Transverse colon (tissue), 4 donors: ENCODE measurements around the gene ATP9A. TPM values are rescaled to one million over a fixed set of nuclear protein-coding genes. Genes with fewer than 3 reads are reported as not detected.

Experiments
- DNase-seq: peaks from one replicate; pipeline ENCODE4 v3.0.0-alpha.2; 2019
- H3K27ac ChIP-seq, 4 donors: fragments of 200-600 bp; sonication (generic); 2 replicates each; pipeline ENCODE4 v1.5.1; 2016 to 2018; ENCODE audit warnings: inconsistent platforms in 4 of 4
- H3K27me3 ChIP-seq: fragments of 200-600 bp; sonication (generic); 2 replicates; pipeline ENCODE4 v1.5.1; 2017; ENCODE audit warnings: inconsistent platforms
- H3K36me3 ChIP-seq, 4 donors: fragments of 200-600 bp; sonication (generic); 2 replicates each; pipeline ENCODE4 v1.5.1; 2017 to 2019; ENCODE audit warnings: inconsistent platforms in 4 of 4
- H3K4me1 ChIP-seq, 4 donors: fragments of 200-600 bp; sonication (generic); 2 replicates each; pipeline ENCODE4 v1.5.1; 2017 to 2020; ENCODE audit warnings: inconsistent platforms in 4 of 4
- H3K4me3 ChIP-seq, 4 donors: fragments of 200-600 bp; sonication (generic); 1 replicate in 1 of 4; 2 replicates in 3 of 4; pipeline versions ENCODE4 v1.5.1 to v1.6.1; 2017 to 2019; ENCODE audit warnings: inconsistent platforms in 4 of 4
- H3K9me3 ChIP-seq, 2 donors: fragments of 200-600 bp; sonication (generic); 2 replicates each; pipeline ENCODE4 v1.5.1; 2017 to 2019; ENCODE audit warnings: inconsistent platforms in 2 of 2
- EP300 ChIP-seq: sonication (generic); formaldehyde crosslinking; IDR thresholded peaks from one replicate; pipeline ENCODE4 v1.6.1; 2017; ENCODE audit warnings: antibody characterized with exemption, low read depth
- POLR2A ChIP-seq: fragments of 450-650 bp; IDR thresholded peaks from one replicate; pipeline ENCODE4 v1.6.1; 2016; ENCODE audit warnings: antibody characterized with exemption, mild to moderate bottlenecking, moderate library complexity
- POLR2AphosphoS5 ChIP-seq, 3 donors: sonication (generic); formaldehyde crosslinking; IDR thresholded peaks; one replicate each; pipeline ENCODE4 v1.6.1; 2016; ENCODE audit warnings: antibody characterized with exemption in 3 of 3
- whole genome bisulfite sequencing, 2 donors: methylation state at CpG; one replicate each; pipeline ENCODE4 v1.1.5; 2018; ENCODE audit warnings: low coverage in 1 of 2; 5-methylcytosine and 5-hydroxymethylcytosine counted together
- in situ Hi-C, 4 donors: fragments of 200-750 bp; cut with MboI; loops; one replicate each; pipeline versions ENCODE4 v1.15.0 to v1.15.1; 2017; ENCODE audit warnings: low sequenced_read_pairs in 3 of 4, low pct_ligation_motif_present in 1 of 4, low pct_unique_long_range_greater_than_20kb in 1 of 4
- intact Hi-C: fragments of 100-400 bp; cut with DNase I; formaldehyde crosslinking; loops from one replicate; pipeline ENCODE4 v1.15.1; 2023; ENCODE audit warnings: low total_unique reads
- total RNA-seq, 4 donors: library from RNA; depleted of rRNA; stranded (reverse); fragments of >200 nt; gene quantifications; one replicate each; pipeline ENCODE4 v1.1.0, GENCODE V29; 2016
- TF ChIP-seq, protein P1 (sequence below), 5 experiments: fragments of 200-600 bp in 3 of 5; fragments of 450-650 bp in 2 of 5; sonication (generic) in 3 of 5; IDR thresholded peaks; 1 replicate in 2 of 5; 2 replicates in 3 of 5; pipeline ENCODE4 v1.5.1; 2016 to 2017; ENCODE audit warnings: antibody characterized with exemption in 5 of 5, inconsistent platforms in 3 of 5, mild to moderate bottlenecking in 2 of 5, moderate library complexity in 1 of 5

ATP9A gene
- total RNA-seq, 4 donors from 2014 or later: 66.3 to 93.0 (median 78.9) TPM

- in situ Hi-C loops: no loop called here
- Histone ChIP-seq H3K4me3 (no peak overlapping the region), H3K27ac (no peak overlapping the region), H3K9me3 (no peaks in the 10 kb centered on the region), H3K4me1 (peaks cover 0 to 5% (median 2%) of the 10 kb centered on the region in 4 donors), H3K27me3 (no peaks in the 10 kb centered on the region), H3K36me3 (no peaks in the 10 kb centered on the region)
- DNase-seq: no peak
- TF ChIP-seq POLR2A (no peak), POLR2AphosphoS5 (IDR thresholded peaks at IDR 0.05) (no peak), EP300 (no peak)
- TF ChIP-seq, protein P1, sequence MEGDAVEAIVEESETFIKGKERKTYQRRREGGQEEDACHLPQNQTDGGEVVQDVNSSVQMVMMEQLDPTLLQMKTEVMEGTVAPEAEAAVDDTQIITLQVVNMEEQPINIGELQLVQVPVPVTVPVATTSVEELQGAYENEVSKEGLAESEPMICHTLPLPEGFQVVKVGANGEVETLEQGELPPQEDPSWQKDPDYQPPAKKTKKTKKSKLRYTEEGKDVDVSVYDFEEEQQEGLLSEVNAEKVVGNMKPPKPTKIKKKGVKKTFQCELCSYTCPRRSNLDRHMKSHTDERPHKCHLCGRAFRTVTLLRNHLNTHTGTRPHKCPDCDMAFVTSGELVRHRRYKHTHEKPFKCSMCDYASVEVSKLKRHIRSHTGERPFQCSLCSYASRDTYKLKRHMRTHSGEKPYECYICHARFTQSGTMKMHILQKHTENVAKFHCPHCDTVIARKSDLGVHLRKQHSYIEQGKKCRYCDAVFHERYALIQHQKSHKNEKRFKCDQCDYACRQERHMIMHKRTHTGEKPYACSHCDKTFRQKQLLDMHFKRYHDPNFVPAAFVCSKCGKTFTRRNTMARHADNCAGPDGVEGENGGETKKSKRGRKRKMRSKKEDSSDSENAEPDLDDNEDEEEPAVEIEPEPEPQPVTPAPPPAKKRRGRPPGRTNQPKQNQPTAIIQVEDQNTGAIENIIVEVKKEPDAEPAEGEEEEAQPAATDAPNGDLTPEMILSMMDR (IDR thresholded peaks at IDR 0.05): no peak
- intact Hi-C loops: no loop called here
- WGBS, 2 donors: 85 to 87% methylated on average over 4 to 7 of the region's 7 CpGs
These were observed 220.2 kb downstream of the ATP9A start for GRCh38 chr20:51547951-51548350.

Other genes starting within 250 kb of the ATP9A start
- 10 to 100 TPM in 3 of 4 donors, 1 to 10 TPM in 1; 5.3 to 22.5 (median 11.5) TPM for gene NFATC2, start 225.7 kb downstream of the ATP9A start, total RNA-seq
- under 1 TPM in 1 of 4 donors, not detected in 3; 0.14 TPM for gene SALL4, start 34.1 kb upstream of the ATP9A start, total RNA-seq